Activated CD4-positive, alpha-beta memory T cell treated with anti-CD3 and anti-CD28 coated beads for 36 hours (primary cell): ENCODE results near the gene SGF29. TPM values are rescaled to one million over a fixed set of nuclear protein-coding genes. Genes with fewer than 3 reads are reported as not detected.
"Not testable (repeated sequence)": the region's sequence is repeated elsewhere in the genome, so short reads cannot be mapped to it uniquely, and the experiment has no call there.

Experiments
- CTCF ChIA-PET: fragments of 350-600 bp; sonication (Branson Sonifier 250); formaldehyde crosslinking; loops from one replicate; lab custom pipeline; 2021; ENCODE audit warnings: antibody characterized with exemption, inconsistent platforms; lab: Charles Lee
- POLR2A ChIA-PET: fragments of 350-600 bp; sonication (Branson Sonifier 250); formaldehyde crosslinking; loops from one replicate; lab custom pipeline; 2021; ENCODE audit warnings: antibody characterized with exemption; lab: Charles Lee
- DNase-seq: peaks from one replicate; pipeline ENCODE4 v3.0.0-alpha.2; 2020
- H3K27ac Mint-ChIP-seq: one replicate; pipeline ENCODE4 v1.8.0; 2021; ENCODE audit warnings: mixed read lengths
- H3K27me3 Mint-ChIP-seq: one replicate; pipeline ENCODE4 v1.8.0; 2021; ENCODE audit warnings: mixed read lengths
- H3K36me3 Mint-ChIP-seq: one replicate; pipeline ENCODE4 v1.8.0; 2021; ENCODE audit warnings: mixed read lengths
- H3K4me1 Mint-ChIP-seq: one replicate; pipeline ENCODE4 v1.8.0; 2021; ENCODE audit warnings: low read depth, mixed read lengths
- H3K4me3 Mint-ChIP-seq: one replicate; pipeline ENCODE4 v1.8.0; 2021; ENCODE audit warnings: mild to moderate bottlenecking, mixed read lengths
- H3K9me3 Mint-ChIP-seq: one replicate; pipeline ENCODE4 v1.8.0; 2021; ENCODE audit warnings: mixed read lengths
- intact Hi-C: fragments of 100-400 bp; cut with micrococcal nuclease; formaldehyde crosslinking; loops from one replicate; pipeline ENCODE4 v1.15.1; 2023
- total RNA-seq, 2 experiments: library from RNA; stranded (reverse); gene quantifications; one replicate each; pipeline ENCODE4 v1.2.3, GENCODE V29; 2021

SGF29 gene
- total RNA-seq, 2 experiments from 2014 or later = 17.8 to 18.5 TPM

GRCh38 chr16:28554634-28555423 is 1.1 kb downstream of the SGF29 start:
- Mint-ChIP-seq H3K9me3 (no peaks in the 10 kb centered on the region), H3K27ac (peak overlapping the region; percentile 98), H3K4me3 (peak overlapping the region; percentile 78), H3K36me3 (peaks cover 7% of the 10 kb centered on the region), H3K4me1 (peaks cover 27% of the 10 kb centered on the region), H3K27me3 (no peaks in the 10 kb centered on the region)
- intact Hi-C loops = loop anchor here (1.0 to 10.0 kb wide), 3 partner anchors 61 to 260 kb away; partner anchors contain the start of genes APOBR and SBK1
- POLR2A ChIA-PET = interaction anchor here (0.6 to 0.9 kb wide), 3 partner anchors 10 to 69 kb away, joined by 3 read pairs; partner anchors contain the start of gene APOBR
- DNase-seq = no peak
- CTCF ChIA-PET = interaction anchor here (0.6 to 1.4 kb wide), 7 partner anchors 20 to 277 kb away, joined by 3 to 5 read pairs (median 3); partner anchors contain the start of gene CLN3

- Mint-ChIP-seq H3K27ac (peak overlapping the region; percentile 25), H3K27me3 (no peaks in the 10 kb centered on the region), H3K4me1 (peaks cover 28% of the 10 kb centered on the region), H3K4me3 (no peak overlapping the region), H3K36me3 (peaks cover 7% of the 10 kb centered on the region), H3K9me3 (no peaks in the 10 kb centered on the region)
- intact Hi-C loops = loop anchor here (1.0 to 10.0 kb wide), 2 partner anchors 61 to 261 kb away; partner anchors contain the start of genes APOBR and SBK1
- peak; percentile 11 for DNase-seq
- ChIA-PET CTCF (interaction anchor here (0.6 to 1.0 kb wide), 3 partner anchors 21 to 278 kb away, joined by 3 read pairs; no protein-coding TSS in a partner anchor), POLR2A (interaction anchor here (0.6 to 0.9 kb wide), 2 partner anchors 62 to 68 kb away, joined by 3 read pairs; partner anchors contain the start of gene APOBR)
These were observed 1.8 kb downstream of the SGF29 start for GRCh38 chr16:28555561-28555960.

- H3K27me3 Mint-ChIP-seq = no peaks in the 10 kb centered on the region
- DNase-seq = no peak
- POLR2A ChIA-PET = no interaction called here
- intact Hi-C loops = loop anchor here (10.0 kb wide), 1 partner anchor 262 kb away; the partner anchor contains the start of gene SBK1
- no peaks in the 10 kb centered on the region for H3K9me3 Mint-ChIP-seq
- peaks cover 7% of the 10 kb centered on the region for H3K36me3 Mint-ChIP-seq
- CTCF ChIA-PET = interaction anchor here (0.8 to 1.0 kb wide), 2 partner anchors 8 to 65 kb away, joined by 3 read pairs; partner anchors contain the start of gene CLN3
- H3K4me3 Mint-ChIP-seq = no peak overlapping the region
- no peak overlapping the region for H3K27ac Mint-ChIP-seq
- H3K4me1 Mint-ChIP-seq = peaks cover 28% of the 10 kb centered on the region
These were observed 3.2 kb downstream of the SGF29 start for GRCh38 chr16:28556914-28557320.

GRCh38 chr16:28558456-28558855 is 4.7 kb downstream of the SGF29 start:
- Mint-ChIP-seq H3K4me3 (no peak overlapping the region), H3K27me3 (no peaks in the 10 kb centered on the region), H3K4me1 (peaks cover 28% of the 10 kb centered on the region), H3K36me3 (peaks cover 7% of the 10 kb centered on the region), H3K27ac (no peak overlapping the region), H3K9me3 (no peaks in the 10 kb centered on the region)
- ChIA-PET CTCF (no interaction called here), POLR2A (no interaction called here)
- intact Hi-C loops = loop anchor here (10.0 kb wide), 1 partner anchor 264 kb away; the partner anchor contains the start of gene SBK1
- DNase-seq = no peak

GRCh38 chr16:28561557-28562187 is 8.0 kb downstream of the SGF29 start:
- POLR2A ChIA-PET = no interaction called here
- no peak for DNase-seq
- CTCF ChIA-PET = no interaction called here
- Mint-ChIP-seq H3K27me3 (no peaks in the 10 kb centered on the region), H3K4me1 (peaks cover 14% of the 10 kb centered on the region), H3K36me3 (peaks cover 16% of the 10 kb centered on the region), H3K27ac (no peak overlapping the region), H3K9me3 (peaks cover 7% of the 10 kb centered on the region), H3K4me3 (no peak overlapping the region)
- intact Hi-C loops = no loop called here

DNA sequence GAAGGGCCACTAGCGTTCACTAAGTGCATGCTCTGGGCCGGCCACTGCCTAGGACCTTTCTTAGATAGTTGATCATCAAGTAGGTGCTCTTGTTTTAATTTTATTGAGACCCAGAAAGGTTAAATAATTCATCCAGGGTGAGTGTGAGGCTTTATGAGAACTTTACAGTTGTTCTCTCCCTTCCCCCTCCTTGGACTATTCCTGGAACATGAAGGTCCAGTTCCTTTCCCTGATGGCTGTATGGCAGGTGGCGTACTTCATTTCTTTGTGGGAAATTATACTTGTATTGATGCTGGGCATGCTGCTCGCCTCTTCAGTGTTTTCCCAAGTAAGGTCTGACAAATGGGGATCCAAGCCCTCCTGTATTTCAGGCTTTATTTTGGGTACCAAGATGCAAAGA is 8.5 kb downstream of the SGF29 start:
- intact Hi-C loops = no loop called here
- Mint-ChIP-seq H3K4me1 (peaks cover 9% of the 10 kb centered on the region), H3K27ac (no peak overlapping the region), H3K9me3 (peaks cover 9% of the 10 kb centered on the region), H3K4me3 (no peak overlapping the region), H3K36me3 (peaks cover 17% of the 10 kb centered on the region), H3K27me3 (no peaks in the 10 kb centered on the region)
- ChIA-PET POLR2A (no interaction called here), CTCF (no interaction called here)
- DNase-seq = no peak

- ChIA-PET CTCF (no interaction called here), POLR2A (no interaction called here)
- Mint-ChIP-seq H3K27ac (no peak overlapping the region), H3K4me3 (no peak overlapping the region), H3K9me3 (peaks cover 15% of the 10 kb centered on the region), H3K36me3 (peaks cover 22% of the 10 kb centered on the region), H3K4me1 (peaks cover 10% of the 10 kb centered on the region), H3K27me3 (no peaks in the 10 kb centered on the region)
- intact Hi-C loops = no loop called here
- no peak for DNase-seq
These were observed 9.5 kb downstream of the SGF29 start for GRCh38 chr16:28563218-28563617.

- H3K27ac Mint-ChIP-seq, H3K4me1 Mint-ChIP-seq, intact Hi-C loops, DNase-seq, POLR2A ChIA-PET, H3K27me3 Mint-ChIP-seq, H3K4me3 Mint-ChIP-seq: not testable (repeated sequence)
- CTCF ChIA-PET = interaction anchor here (0.6 kb wide), 1 partner anchor 74 kb away, joined by 3 read pairs; the partner anchor contains the start of gene CLN3
- Mint-ChIP-seq H3K9me3 (peaks cover 15% of the 10 kb centered on the region), H3K36me3 (peaks cover 17% of the 10 kb centered on the region)
These were observed 12.7 kb downstream of the SGF29 start for GRCh38 chr16:28566233-28566925.

DNA sequence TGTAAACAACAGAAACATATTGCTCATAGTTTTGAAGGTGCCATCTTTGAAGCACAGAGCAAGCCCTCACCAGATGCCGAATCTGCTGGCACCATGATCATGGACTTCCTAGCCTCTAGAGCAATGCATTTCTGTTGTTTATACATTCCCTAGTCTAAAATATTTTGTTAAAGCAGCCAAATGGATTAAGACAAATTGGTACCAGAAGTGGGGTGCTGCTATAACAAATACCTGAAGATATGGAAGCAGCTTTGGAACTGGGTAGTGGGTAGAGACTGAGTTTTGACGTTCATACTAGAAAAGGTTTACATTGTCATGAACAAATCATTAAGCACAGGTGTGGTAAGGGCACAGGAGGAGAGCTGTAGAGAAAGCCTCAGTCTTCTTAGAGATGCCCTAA is 13.6 kb downstream of the SGF29 start:
- no peak overlapping the region for H3K4me3 Mint-ChIP-seq
- peaks cover 15% of the 10 kb centered on the region for H3K9me3 Mint-ChIP-seq
- H3K27me3 Mint-ChIP-seq = no peaks in the 10 kb centered on the region
- intact Hi-C loops = no loop called here
- ChIA-PET POLR2A (no interaction called here), CTCF (no interaction called here)
- DNase-seq = no peak
- H3K4me1 Mint-ChIP-seq = peaks cover 3% of the 10 kb centered on the region
- H3K27ac Mint-ChIP-seq = no peak overlapping the region
- peaks cover 17% of the 10 kb centered on the region for H3K36me3 Mint-ChIP-seq

- Mint-ChIP-seq H3K9me3 (peaks cover 15% of the 10 kb centered on the region), H3K27ac (no peak overlapping the region), H3K27me3 (no peaks in the 10 kb centered on the region), H3K4me3 (no peak overlapping the region), H3K4me1 (peaks cover 6% of the 10 kb centered on the region), H3K36me3 (peaks cover 17% of the 10 kb centered on the region)
- intact Hi-C loops = no loop called here
- CTCF ChIA-PET = no interaction called here
- DNase-seq = no peak
- POLR2A ChIA-PET = no interaction called here
These were observed 15.3 kb downstream of the SGF29 start for GRCh38 chr16:28569021-28569420.

DNA sequence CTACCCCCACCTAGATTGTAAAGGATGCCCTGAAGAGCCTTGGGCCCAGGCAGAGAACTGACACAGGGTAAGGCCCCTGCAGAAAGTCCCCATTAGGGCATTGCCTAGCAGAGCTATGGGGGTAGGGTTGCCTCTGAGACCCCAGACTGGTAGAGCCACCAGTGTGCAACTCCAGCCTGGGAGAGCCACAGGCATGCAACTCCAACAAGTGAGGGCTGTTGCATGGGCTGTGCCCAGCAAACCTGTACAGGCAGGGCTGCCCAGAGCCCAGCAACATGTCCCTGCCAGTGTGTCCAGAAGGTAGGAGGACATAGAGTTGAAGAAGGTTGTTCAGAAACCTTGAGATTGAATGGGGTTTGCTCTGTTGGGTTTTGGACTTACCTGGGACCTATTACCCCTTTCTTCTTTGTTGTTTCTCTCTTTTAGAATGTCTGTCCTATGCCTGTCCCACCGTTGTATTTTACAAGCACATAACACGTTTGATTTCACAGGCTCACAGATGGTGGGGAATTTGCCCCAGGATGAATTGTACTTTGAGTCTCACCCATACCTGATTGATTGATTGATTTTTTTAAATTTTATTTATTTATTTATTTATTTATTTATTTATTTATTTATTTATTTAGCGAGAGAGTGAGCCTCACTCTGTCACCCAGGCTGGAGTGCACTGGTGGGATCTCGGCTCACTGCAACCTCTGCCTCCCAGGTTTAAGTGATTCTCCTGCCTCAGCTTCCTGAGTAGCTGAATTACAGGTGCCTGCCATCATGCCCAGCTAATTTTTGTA is 16.4 kb downstream of the SGF29 start:
- CTCF ChIA-PET = no interaction called here
- Mint-ChIP-seq H3K27me3 (no peaks in the 10 kb centered on the region), H3K4me3 (no peak overlapping the region), H3K4me1 (peaks cover 7% of the 10 kb centered on the region), H3K36me3 (peaks cover 14% of the 10 kb centered on the region), H3K27ac (no peak overlapping the region), H3K9me3 (peaks cover 15% of the 10 kb centered on the region)
- intact Hi-C loops = no loop called here
- DNase-seq = no peak
- POLR2A ChIA-PET = no interaction called here
